ENCODE measurements around the gene PABPN1L.

DNA sequence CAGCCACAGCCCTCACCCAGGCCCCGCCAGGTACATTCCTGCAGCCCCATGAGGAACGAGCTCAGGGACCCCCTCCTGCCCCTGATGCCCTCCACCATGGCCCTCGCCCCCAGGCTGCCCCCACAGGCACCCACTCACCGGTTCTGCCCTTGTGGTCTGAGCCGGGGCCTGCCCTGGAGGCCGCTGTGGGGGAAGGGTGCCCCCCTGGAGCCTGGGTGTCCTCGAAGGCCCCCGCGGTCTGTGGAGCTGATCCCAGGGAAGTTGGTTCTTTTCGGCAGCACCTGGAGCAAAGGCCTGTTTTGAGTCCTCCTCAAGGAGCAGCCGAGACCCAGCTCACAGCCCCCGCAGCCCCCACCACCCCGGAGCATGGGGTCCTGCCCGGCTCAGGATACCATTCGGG, 2.4 kb downstream of the PABPN1L start:
- TF ChIP-seq, protein P1, sequence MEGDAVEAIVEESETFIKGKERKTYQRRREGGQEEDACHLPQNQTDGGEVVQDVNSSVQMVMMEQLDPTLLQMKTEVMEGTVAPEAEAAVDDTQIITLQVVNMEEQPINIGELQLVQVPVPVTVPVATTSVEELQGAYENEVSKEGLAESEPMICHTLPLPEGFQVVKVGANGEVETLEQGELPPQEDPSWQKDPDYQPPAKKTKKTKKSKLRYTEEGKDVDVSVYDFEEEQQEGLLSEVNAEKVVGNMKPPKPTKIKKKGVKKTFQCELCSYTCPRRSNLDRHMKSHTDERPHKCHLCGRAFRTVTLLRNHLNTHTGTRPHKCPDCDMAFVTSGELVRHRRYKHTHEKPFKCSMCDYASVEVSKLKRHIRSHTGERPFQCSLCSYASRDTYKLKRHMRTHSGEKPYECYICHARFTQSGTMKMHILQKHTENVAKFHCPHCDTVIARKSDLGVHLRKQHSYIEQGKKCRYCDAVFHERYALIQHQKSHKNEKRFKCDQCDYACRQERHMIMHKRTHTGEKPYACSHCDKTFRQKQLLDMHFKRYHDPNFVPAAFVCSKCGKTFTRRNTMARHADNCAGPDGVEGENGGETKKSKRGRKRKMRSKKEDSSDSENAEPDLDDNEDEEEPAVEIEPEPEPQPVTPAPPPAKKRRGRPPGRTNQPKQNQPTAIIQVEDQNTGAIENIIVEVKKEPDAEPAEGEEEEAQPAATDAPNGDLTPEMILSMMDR (IDR thresholded peaks at IDR 0.05) = no peak
- TF ChIP-seq ZFX (IDR thresholded peaks at IDR 0.05; ENCODE audit: borderline replicate concordance) = no peak
